HG03378 (cell line): ENCODE data around the gene GRID1.
"Not testable (repeated sequence)": the region's sequence is repeated elsewhere in the genome, so short reads cannot be mapped to it uniquely, and the experiment has no call there.

ENCODE experiments used
- ATAC-seq: cut with Tn5 transposase; IDR thresholded peaks from one replicate; pipeline ENCODE4 v1.9.1; 2021; ENCODE audit warnings: mild to moderate bottlenecking, moderate library complexity; ENCODE audit not compliant: unreplicated experiment

Gene GRID1

GRCh38 chr10:86255405-86256251 is 111.0 kb downstream of the GRID1 start:
- ATAC-seq = no peak

- ATAC-seq = no peak
Measured at GRCh38 chr10:86254526-86255174, 111.9 kb downstream of the GRID1 start.

- no peak for ATAC-seq
Measured at GRCh38 chr10:86254081-86254480, 112.5 kb downstream of the GRID1 start.

GRCh38 chr10:86253091-86254072 is 113.2 kb downstream of the GRID1 start:
- ATAC-seq = no peak

GRCh38 chr10:86252556-86252955 is 114.0 kb downstream of the GRID1 start:
- no peak for ATAC-seq

GRCh38 chr10:86252079-86252478 is 114.5 kb downstream of the GRID1 start:
- no peak for ATAC-seq

GRCh38 chr10:86251426-86251825 is 115.2 kb downstream of the GRID1 start:
- ATAC-seq = no peak

- no peak for ATAC-seq
Measured at GRCh38 chr10:86250399-86250798, 116.2 kb downstream of the GRID1 start.

GRCh38 chr10:86249794-86250193 is 116.8 kb downstream of the GRID1 start:
- no peak for ATAC-seq

GRCh38 chr10:86248062-86248461 is 118.5 kb downstream of the GRID1 start:
- ATAC-seq = no peak

- no peak for ATAC-seq
Measured at GRCh38 chr10:86247588-86247987, 119.0 kb downstream of the GRID1 start.

- no peak for ATAC-seq
Measured at GRCh38 chr10:86247073-86247472, 119.5 kb downstream of the GRID1 start.

- ATAC-seq = no peak
Measured at GRCh38 chr10:86246279-86246940, 120.2 kb downstream of the GRID1 start.

GRCh38 chr10:86245015-86245394 is 121.6 kb downstream of the GRID1 start:
- no peak for ATAC-seq

GRCh38 chr10:86244297-86245014 is 122.1 kb downstream of the GRID1 start:
- ATAC-seq = no peak

- no peak for ATAC-seq
Measured at GRCh38 chr10:86243651-86244155, 122.9 kb downstream of the GRID1 start.

- ATAC-seq = no peak
Measured at GRCh38 chr10:86242761-86243160, 123.8 kb downstream of the GRID1 start.

- not testable (repeated sequence) for ATAC-seq
Measured at GRCh38 chr10:86238089-86238488, 128.5 kb downstream of the GRID1 start.

GRCh38 chr10:86234541-86235270 is 131.9 kb downstream of the GRID1 start:
- no peak for ATAC-seq
